Activated CD8-positive, alpha-beta memory T cell treated with anti-CD3 and anti-CD28 coated beads for 36 hours (primary cell): ENCODE measurements around the gene KRTAP15-1. TPM values are rescaled to one million over a fixed set of nuclear protein-coding genes. Genes with fewer than 3 reads are reported as not detected.

Source experiments
- CTCF ChIA-PET: fragments of 350-600 bp; sonication (Branson Sonifier 250); formaldehyde crosslinking; loops from one replicate; lab custom pipeline; 2021; ENCODE audit warnings: antibody characterized with exemption; lab: Charles Lee
- POLR2A ChIA-PET: fragments of 350-600 bp; sonication (Branson Sonifier 250); formaldehyde crosslinking; loops from one replicate; lab custom pipeline; 2021; ENCODE audit warnings: antibody characterized with exemption; lab: Charles Lee
- total RNA-seq, 2 experiments: library from RNA; stranded (reverse); gene quantifications; one replicate each; pipeline ENCODE4 v1.2.3, GENCODE V29; 2021

Gene KRTAP15-1, protein sequence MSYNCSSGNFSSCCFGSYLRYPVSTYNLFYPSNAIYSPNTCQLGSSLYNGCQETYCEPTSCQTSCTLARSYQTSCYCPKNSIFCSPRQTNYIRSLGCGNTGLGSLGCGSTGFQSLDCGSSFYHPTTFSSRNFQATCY
- not detected for total RNA-seq

- POLR2A ChIA-PET: no interaction called here
- CTCF ChIA-PET: no interaction called here
These were observed at the start of gene KRTAP15-1 for GRCh38 chr21:30439975-30440374. Gene KRTAP15-1, plus strand, starts transcription at chr21:30440275. Its CDS starts 53 bp downstream, at chr21:30440328.

DNA sequence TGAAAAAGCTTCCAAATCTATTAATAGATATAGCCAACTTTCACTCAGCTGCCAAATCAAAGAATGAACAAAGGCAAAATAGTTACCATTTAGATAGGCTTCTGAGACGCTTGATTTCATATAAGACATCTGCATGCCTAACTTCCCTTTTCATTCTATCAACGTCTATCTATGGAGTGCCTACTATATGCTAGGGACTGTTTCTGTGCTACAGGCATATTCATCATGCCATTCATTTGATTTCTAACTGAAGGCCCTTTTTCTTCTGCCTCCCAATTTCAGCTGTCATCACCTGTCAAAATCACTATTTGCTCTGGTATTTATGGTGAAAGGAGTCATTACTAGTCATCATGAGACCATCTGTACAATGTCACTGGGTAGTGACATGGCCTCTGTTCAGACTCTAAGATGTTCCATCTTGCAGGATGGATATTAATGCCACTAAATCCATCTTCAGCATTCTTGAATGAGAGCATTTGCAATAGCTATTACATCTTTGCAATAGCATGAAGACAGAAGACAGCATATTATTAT lies 48.5 kb upstream of the KRTAP15-1 start:
- POLR2A ChIA-PET: no interaction called here

GRCh38 chr21:30395731-30396130 lies 44.3 kb upstream of the KRTAP15-1 start, which contains the start of gene KRTAP13-1:
Gene KRTAP13-1, plus strand, starts transcription at chr21:30396031. Its CDS starts 56 bp downstream, at chr21:30396087.
- POLR2A ChIA-PET: no interaction called here
- CTCF ChIA-PET: no interaction called here

More for the DNA sequence above, 48.5 kb upstream of the KRTAP15-1 start:
- CTCF ChIA-PET: no interaction called here

GRCh38 chr21:30408782-30409494 lies 31.1 kb upstream of the KRTAP15-1 start:
- ChIA-PET POLR2A (no interaction called here), CTCF (no interaction called here)

DNA sequence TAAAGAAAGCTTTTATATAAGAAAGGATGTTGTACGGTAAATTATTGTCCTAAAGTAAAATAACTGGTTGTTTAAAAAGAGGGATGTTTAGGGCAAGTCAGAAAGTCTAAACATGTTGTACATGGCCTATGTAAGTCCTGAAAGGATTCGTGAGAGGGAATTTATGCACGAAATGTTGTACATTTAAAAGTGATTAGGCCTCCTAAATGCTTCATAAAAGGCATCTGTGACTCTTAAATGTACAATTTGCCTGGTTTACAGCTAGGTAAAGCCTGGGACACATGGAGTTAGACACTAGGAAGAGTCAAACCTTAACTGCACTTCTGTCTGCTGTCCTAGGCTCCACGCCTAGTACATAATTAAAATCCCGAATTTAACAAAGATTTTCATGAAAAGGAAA lies 24.1 kb upstream of the KRTAP15-1 start:
- POLR2A ChIA-PET: no interaction called here
- CTCF ChIA-PET: no interaction called here

DNA sequence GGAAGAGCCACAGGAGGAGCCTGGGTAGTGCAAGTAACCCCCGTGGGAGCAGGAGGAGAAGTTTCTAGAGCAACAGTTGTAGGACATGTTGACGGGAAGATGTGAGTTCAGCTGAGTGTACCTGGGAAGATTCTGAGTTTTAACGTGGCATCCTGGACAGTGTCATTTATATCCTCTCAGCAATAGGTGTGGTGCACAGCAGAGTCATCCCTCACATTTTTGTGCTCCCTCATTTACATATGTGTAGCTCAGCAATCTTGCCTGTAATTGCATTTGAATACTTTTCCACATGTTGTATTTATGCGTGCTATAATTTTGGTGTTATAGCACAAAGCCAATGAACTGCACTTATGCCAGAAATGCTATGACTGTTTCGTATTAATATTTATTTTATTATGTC lies 14.2 kb upstream of the KRTAP15-1 start, which contains the start of gene KRTAP13-3:
KRTAP13-3 (minus strand) TSS at position 101 of the 400 bp plus-strand sequence; CDS start at position 87, 14 bp downstream.
- ChIA-PET CTCF (no interaction called here), POLR2A (no interaction called here)

GRCh38 chr21:30426731-30427130 lies 13.3 kb upstream of the KRTAP15-1 start:
- ChIA-PET POLR2A (no interaction called here), CTCF (no interaction called here)

GRCh38 chr21:30430170-30430655 lies 9.9 kb upstream of the KRTAP15-1 start, which contains the start of gene KRTAP13-4:
Gene KRTAP13-4, plus strand, starts transcription at chr21:30430220. Its CDS starts 56 bp downstream, at chr21:30430276.
- POLR2A ChIA-PET: no interaction called here

DNA sequence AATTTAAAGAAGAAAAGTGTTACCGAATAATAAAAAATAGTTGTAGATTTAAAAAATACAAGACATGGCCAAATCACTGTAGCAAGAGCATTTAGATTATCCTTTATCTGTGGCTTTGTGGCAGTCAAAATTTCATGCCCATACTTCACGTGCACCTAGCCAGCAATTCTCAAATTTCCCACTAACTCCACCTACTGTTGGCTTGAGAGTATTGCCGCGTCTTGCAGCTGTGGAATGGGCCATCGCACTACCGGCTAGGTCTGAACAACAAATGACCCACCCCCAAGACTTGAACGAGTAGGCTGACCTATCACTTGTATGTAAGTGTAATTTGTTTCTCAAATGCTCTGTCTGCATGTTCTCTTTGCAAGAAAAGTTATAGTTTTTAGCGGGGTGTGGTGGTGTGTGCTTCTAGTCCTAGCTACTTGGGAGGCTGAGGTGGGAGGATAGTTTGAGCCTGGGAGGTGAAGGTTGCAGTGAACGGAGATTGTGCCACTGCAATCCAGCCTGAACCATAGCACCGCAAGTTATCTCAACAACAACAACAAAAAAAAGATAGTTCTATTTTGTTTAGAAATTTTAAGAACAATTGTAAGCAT lies 5.9 kb upstream of the KRTAP15-1 start:
- POLR2A ChIA-PET: no interaction called here
- CTCF ChIA-PET: no interaction called here

More at GRCh38 chr21:30430170-30430655, 9.9 kb upstream of the KRTAP15-1 start, which contains the start of gene KRTAP13-4:
- CTCF ChIA-PET: no interaction called here

- CTCF ChIA-PET: no interaction called here
- POLR2A ChIA-PET: no interaction called here
These were observed 3.0 kb upstream of the KRTAP15-1 start for GRCh38 chr21:30437010-30437565.

GRCh38 chr21:30443226-30443625 lies 3.2 kb downstream of the KRTAP15-1 start:
- POLR2A ChIA-PET: interaction anchor here (0.6 kb wide), 1 partner anchor 106 kb away, joined by 3 read pairs; the partner anchor contains the start of gene KRTAP27-1
- CTCF ChIA-PET: no interaction called here

- CTCF ChIA-PET: no interaction called here
- POLR2A ChIA-PET: no interaction called here
These were observed 4.1 kb downstream of the KRTAP15-1 start for GRCh38 chr21:30444204-30444603.

GRCh38 chr21:30447056-30447455 lies 7.0 kb downstream of the KRTAP15-1 start:
- CTCF ChIA-PET: no interaction called here

GRCh38 chr21:30448514-30448913 lies 8.4 kb downstream of the KRTAP15-1 start:
- ChIA-PET POLR2A (no interaction called here), CTCF (no interaction called here)

More at GRCh38 chr21:30447056-30447455, 7.0 kb downstream of the KRTAP15-1 start:
- POLR2A ChIA-PET: no interaction called here

- POLR2A ChIA-PET: no interaction called here
- CTCF ChIA-PET: no interaction called here
These were observed 23.6 kb downstream of the KRTAP15-1 start for GRCh38 chr21:30463713-30464112.

- ChIA-PET CTCF (interaction anchor here (0.6 kb wide), 1 partner anchor 480 kb away, joined by 3 read pairs; no protein-coding TSS in a partner anchor), POLR2A (no interaction called here)
These were observed 29.0 kb downstream of the KRTAP15-1 start for GRCh38 chr21:30468900-30469714.

DNA sequence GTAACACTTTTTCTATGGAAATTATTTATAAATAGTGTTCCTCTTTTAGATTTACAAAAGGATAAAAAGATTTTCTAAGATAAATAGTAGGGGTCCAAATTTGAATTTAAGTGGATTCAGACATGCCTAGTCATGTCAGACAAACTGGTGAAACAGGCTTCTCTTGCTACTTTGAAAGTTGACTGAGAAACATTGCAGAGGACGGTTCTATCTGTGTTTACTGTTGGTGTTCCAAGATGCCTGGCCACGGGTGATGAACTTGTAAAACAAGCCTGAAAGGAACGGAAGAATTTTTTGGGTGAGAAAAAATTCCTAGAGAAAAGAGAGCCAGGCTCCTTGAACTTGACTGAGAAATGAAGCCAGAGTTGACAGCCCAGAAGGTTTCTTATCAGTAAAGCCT lies 37.9 kb downstream of the KRTAP15-1 start:
- CTCF ChIA-PET: no interaction called here
- POLR2A ChIA-PET: no interaction called here

DNA sequence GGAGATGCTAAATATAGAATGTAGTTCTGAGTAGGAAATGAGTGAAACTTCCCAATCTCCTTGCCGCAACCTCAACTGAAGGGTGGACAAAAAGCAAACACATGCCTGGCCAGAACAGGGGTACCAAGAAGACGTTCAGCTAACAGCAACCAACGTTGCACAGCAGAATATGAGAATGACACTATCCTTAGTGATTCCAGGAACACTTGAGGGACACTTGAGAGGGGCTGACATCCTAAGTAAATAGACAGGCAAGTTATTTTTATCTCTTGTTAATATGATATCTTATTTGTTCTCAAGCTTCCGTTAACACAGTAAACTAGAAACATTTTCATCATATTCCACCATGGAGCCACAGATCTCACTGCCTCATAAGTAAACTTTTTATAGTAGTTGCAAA lies 39.2 kb downstream of the KRTAP15-1 start:
- POLR2A ChIA-PET: no interaction called here

GRCh38 chr21:30480145-30480544 lies 40.1 kb downstream of the KRTAP15-1 start, which contains the start of gene KRTAP19-1:
Gene KRTAP19-1, minus strand, starts transcription at chr21:30480367. Its CDS starts 50 bp downstream, at chr21:30480317.
- ChIA-PET CTCF (no interaction called here), POLR2A (no interaction called here)

More for the DNA sequence above, 39.2 kb downstream of the KRTAP15-1 start:
- CTCF ChIA-PET: no interaction called here
